ENCODE measurements around the gene FASTKD2.

- TF ChIP-seq CTCF (IDR thresholded peaks at IDR 0.05) (no peak), POLR2A (IDR thresholded peaks at IDR 0.05) (no peak)
Measured at GRCh38 chr2:206831442-206831995, 66.1 kb downstream of the FASTKD2 start.

All from heart left ventricle (tissue), 13 donors.